Liver (tissue), 9 donors: ENCODE data around the gene RAET1G. TPM values are rescaled to one million over a fixed set of nuclear protein-coding genes. Genes with fewer than 3 reads are reported as not detected.
"Not testable (repeated sequence)": the region's sequence is repeated elsewhere in the genome, so short reads cannot be mapped to it uniquely, and the experiment has no call there.

Experiments used
- DNase-seq: peaks from one replicate; pipeline ENCODE4 v3.0.0-alpha.2; 2017; ENCODE audit warnings: low spot score
- H3K27ac ChIP-seq, 2 donors: one replicate each; pipeline ENCODE4 v1.7.0; 2013; ENCODE audit warnings: inconsistent platforms in 2 of 2, low read length in 2 of 2, control low read depth in 1 of 2, low read depth in 1 of 2, mild to moderate bottlenecking in 1 of 2
- H3K27me3 ChIP-seq, 4 donors: one replicate each; pipeline versions ENCODE4 v1.6.1 to v1.7.0; 2013; ENCODE audit warnings: low read length in 3 of 4, inconsistent platforms in 1 of 4, mild to moderate bottlenecking in 1 of 4, moderate library complexity in 1 of 4; ENCODE audit not compliant: control insufficient read depth in 4 of 4, insufficient read depth in 4 of 4
- H3K36me3 ChIP-seq, 4 donors: one replicate each; pipeline versions ENCODE4 v1.6.1 to v1.7.0; 2013; ENCODE audit warnings: low read length in 3 of 4, mild to moderate bottlenecking in 3 of 4, low read depth in 1 of 4, moderate library complexity in 1 of 4; ENCODE audit not compliant: control insufficient read depth in 4 of 4, insufficient read depth in 3 of 4
- H3K4me1 ChIP-seq, 4 donors: one replicate each; pipeline versions ENCODE4 v1.6.1 to v1.7.0; 2013; ENCODE audit warnings: low read length in 3 of 4, mild to moderate bottlenecking in 3 of 4, moderate library complexity in 1 of 4; ENCODE audit not compliant: control insufficient read depth in 4 of 4, insufficient read depth in 4 of 4
- H3K4me3 ChIP-seq, 3 donors: one replicate each; pipeline versions ENCODE4 v1.6.1 to v1.7.0; 2013; ENCODE audit warnings: low read length in 3 of 3, control low read depth in 1 of 3, low read depth in 1 of 3, mild to moderate bottlenecking in 1 of 3
- H3K9ac ChIP-seq, 2 donors: one replicate each; pipeline ENCODE4 v1.7.0; 2013; ENCODE audit warnings: low read length in 2 of 2, mild to moderate bottlenecking in 2 of 2, moderate library complexity in 2 of 2, control low read depth in 1 of 2, low read depth in 1 of 2
- H3K9me3 ChIP-seq, 4 donors: one replicate each; pipeline versions ENCODE4 v1.6.1 to v1.7.0; 2013; ENCODE audit warnings: low read length in 3 of 4; ENCODE audit not compliant: control insufficient read depth in 4 of 4
- GABPA ChIP-seq, 2 donors: IDR thresholded peaks in 1 of 2; conservative IDR thresholded peaks in 1 of 2; 2 replicates each; pipeline ENCODE4 v1.6.1; 2016; ENCODE audit warnings: antibody characterized with exemption in 2 of 2, mild to moderate bottlenecking in 1 of 2, moderate library complexity in 1 of 2
- HNF4G ChIP-seq: IDR thresholded peaks from 2 replicates; pipeline ENCODE4 v1.6.1; 2016; ENCODE audit warnings: antibody characterized with exemption
- JUND ChIP-seq, 2 donors: IDR thresholded peaks; 2 replicates each; pipeline ENCODE4 v1.6.1; 2016; ENCODE audit warnings: antibody characterized with exemption in 2 of 2
- RAD21 ChIP-seq, 2 donors: IDR thresholded peaks; 2 replicates each; pipeline ENCODE4 v1.6.1; 2016; ENCODE audit warnings: antibody characterized with exemption in 2 of 2, mild to moderate bottlenecking in 2 of 2
- REST ChIP-seq: IDR thresholded peaks from 2 replicates; pipeline ENCODE4 v1.6.1; 2016; ENCODE audit warnings: antibody characterized with exemption, mild to moderate bottlenecking
- RXRA ChIP-seq, 2 donors: IDR thresholded peaks; 2 replicates each; pipeline ENCODE4 v1.6.1; 2017 to 2018; ENCODE audit warnings: antibody characterized with exemption in 2 of 2, mild to moderate bottlenecking in 1 of 2
- TAF1 ChIP-seq: conservative IDR thresholded peaks from 2 replicates; pipeline ENCODE4 v1.6.1; 2016; ENCODE audit warnings: antibody characterized with exemption, mild to moderate bottlenecking
- YY1 ChIP-seq: IDR thresholded peaks from 2 replicates; pipeline ENCODE4 v1.6.1; 2016; ENCODE audit warnings: antibody characterized with exemption, mild to moderate bottlenecking
- WGBS: extraction: QIAGEN DNeasy Blood & Tissue Kit; methylation state at CpG from one replicate; pipeline ENCODE4 v1.1.7; 2013; 5-methylcytosine and 5-hydroxymethylcytosine counted together
- polyA plus RNA-seq, 2 donors: library from polyadenylated mRNA; stranded (reverse) in 1 of 2; unstranded in 1 of 2; fragments of 200-250 nt in 1 of 2; fragments of >200 nt in 1 of 2; fragmentation: Nextera tagmentation in 1 of 2; extraction: Ambion mirVana in 1 of 2; gene quantifications; one replicate each; pipeline versions ENCODE4 v1.2.1 to v1.2.3, GENCODE V29; 2013 to 2015
- total RNA-seq, 2 donors: library from RNA; depleted of rRNA; stranded (reverse); fragments of >200 nt; gene quantifications; one replicate each; pipeline ENCODE4 v1.2.3, GENCODE V29; 2014
- TF ChIP-seq, protein P1 (sequence below): fragments of 150-350 bp; IDR thresholded peaks from 2 replicates; pipeline ENCODE4 v1.5.1; 2017; ENCODE audit warnings: improper control_type of control experiment, low read depth, low read length; ENCODE audit not compliant: missing input control
- TF ChIP-seq, protein P2 (sequence below): IDR thresholded peaks from 2 replicates; pipeline ENCODE4 v1.6.1; 2016; ENCODE audit warnings: antibody characterized with exemption
- donor health status: healthy.
- donor health status: healthy.
- donor health status: healthy.
- donor health status: healthy.
- donor health status: healthy.

The RAET1G gene
- total and polyA plus RNA-seq, 4 donors: not detected

DNA sequence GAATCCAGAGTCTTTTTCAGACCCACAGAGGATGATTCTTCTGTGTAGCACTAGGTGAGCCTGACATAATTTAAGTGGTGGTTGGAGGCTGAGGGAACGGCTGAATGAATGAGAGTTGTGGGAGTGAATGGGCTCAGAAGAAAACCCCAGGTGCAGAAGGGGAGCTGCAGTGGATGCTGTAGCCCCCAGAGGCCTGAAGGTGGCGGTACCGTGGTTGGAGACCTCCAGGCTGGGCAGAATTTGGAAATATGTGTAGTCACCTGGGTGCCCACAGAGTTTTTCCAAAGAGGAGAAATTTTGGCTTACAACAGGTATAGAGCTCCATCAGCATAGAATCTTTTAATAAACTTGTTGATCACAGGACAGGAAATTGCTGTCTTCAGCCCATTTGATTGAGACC lies 6.5 kb upstream of the RAET1G start:
- H3K9ac ChIP-seq: no peak overlapping the region
- H3K4me3 ChIP-seq: no peak overlapping the region
- WGBS: 20% methylated on average over 3 of the region's 3 CpGs
- H3K9me3 ChIP-seq: no peaks in the 10 kb centered on the region
- no peaks in the 10 kb centered on the region for H3K36me3 ChIP-seq
- peaks cover 0 to 9% (median 3%) of the 10 kb centered on the region in 4 donors for H3K27me3 ChIP-seq
- H3K27ac ChIP-seq: no peak overlapping the region
- no peak for DNase-seq
- TF ChIP-seq, protein P1, sequence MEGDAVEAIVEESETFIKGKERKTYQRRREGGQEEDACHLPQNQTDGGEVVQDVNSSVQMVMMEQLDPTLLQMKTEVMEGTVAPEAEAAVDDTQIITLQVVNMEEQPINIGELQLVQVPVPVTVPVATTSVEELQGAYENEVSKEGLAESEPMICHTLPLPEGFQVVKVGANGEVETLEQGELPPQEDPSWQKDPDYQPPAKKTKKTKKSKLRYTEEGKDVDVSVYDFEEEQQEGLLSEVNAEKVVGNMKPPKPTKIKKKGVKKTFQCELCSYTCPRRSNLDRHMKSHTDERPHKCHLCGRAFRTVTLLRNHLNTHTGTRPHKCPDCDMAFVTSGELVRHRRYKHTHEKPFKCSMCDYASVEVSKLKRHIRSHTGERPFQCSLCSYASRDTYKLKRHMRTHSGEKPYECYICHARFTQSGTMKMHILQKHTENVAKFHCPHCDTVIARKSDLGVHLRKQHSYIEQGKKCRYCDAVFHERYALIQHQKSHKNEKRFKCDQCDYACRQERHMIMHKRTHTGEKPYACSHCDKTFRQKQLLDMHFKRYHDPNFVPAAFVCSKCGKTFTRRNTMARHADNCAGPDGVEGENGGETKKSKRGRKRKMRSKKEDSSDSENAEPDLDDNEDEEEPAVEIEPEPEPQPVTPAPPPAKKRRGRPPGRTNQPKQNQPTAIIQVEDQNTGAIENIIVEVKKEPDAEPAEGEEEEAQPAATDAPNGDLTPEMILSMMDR: no peak
- TF ChIP-seq GABPA (IDR thresholded peaks at IDR 0.05 in 1 of 2, conservative IDR thresholded peaks at IDR 0.05 in 1 of 2): no peak
- no peak for TF ChIP-seq REST
- TF ChIP-seq HNF4G: no peak
- no peak for TF ChIP-seq RXRA (IDR thresholded peaks at IDR 0.05)
- no peak for TF ChIP-seq YY1
- TF ChIP-seq JUND (IDR thresholded peaks at IDR 0.05): no peak
- TF ChIP-seq, protein P2, sequence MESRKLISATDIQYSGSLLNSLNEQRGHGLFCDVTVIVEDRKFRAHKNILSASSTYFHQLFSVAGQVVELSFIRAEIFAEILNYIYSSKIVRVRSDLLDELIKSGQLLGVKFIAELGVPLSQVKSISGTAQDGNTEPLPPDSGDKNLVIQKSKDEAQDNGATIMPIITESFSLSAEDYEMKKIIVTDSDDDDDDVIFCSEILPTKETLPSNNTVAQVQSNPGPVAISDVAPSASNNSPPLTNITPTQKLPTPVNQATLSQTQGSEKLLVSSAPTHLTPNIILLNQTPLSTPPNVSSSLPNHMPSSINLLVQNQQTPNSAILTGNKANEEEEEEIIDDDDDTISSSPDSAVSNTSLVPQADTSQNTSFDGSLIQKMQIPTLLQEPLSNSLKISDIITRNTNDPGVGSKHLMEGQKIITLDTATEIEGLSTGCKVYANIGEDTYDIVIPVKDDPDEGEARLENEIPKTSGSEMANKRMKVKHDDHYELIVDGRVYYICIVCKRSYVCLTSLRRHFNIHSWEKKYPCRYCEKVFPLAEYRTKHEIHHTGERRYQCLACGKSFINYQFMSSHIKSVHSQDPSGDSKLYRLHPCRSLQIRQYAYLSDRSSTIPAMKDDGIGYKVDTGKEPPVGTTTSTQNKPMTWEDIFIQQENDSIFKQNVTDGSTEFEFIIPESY: no peak
- TF ChIP-seq TAF1: no peak
- TF ChIP-seq RAD21 (IDR thresholded peaks at IDR 0.05): no peak
- peaks cover 0 to 10% (median 6%) of the 10 kb centered on the region in 4 donors for H3K4me1 ChIP-seq

DNA sequence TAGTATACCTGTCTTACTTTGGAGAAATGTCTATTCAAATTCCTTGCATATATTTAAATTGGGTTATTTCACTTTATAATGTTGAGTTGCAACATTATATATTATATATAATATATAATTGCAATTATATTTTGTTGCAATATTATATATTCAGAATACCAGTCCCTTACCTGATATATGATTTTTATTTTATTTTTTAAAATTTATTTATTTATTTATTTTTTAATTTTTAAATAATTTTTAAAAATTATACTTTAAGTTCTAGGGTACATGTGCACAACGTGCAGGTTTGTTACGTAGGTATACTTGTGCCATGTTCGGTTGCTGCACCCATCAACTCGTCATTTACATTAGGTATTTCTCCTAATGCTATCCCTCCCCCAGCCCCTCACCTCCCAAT lies 4.1 kb upstream of the RAET1G start:
- not testable (repeated sequence) for H3K27ac ChIP-seq, H3K9me3 ChIP-seq, DNase-seq, H3K9ac ChIP-seq, H3K4me3 ChIP-seq, H3K36me3 ChIP-seq, H3K27me3 ChIP-seq
- WGBS: 77% methylated on average over 4 of the region's 4 CpGs
- peaks cover 0 to 23% (median 15%) of the 10 kb centered on the region in 4 donors for H3K4me1 ChIP-seq
